Progenitor cell of endocrine pancreas (in vitro differentiated cells): Measurements from ENCODE around the gene BATF. TPM values are rescaled to one million over a fixed set of nuclear protein-coding genes. Genes with fewer than 3 reads are reported as not detected.

Experiments used
- DNase-seq: peaks from one replicate; pipeline ENCODE4 v3.0.0; 2021; ENCODE audit warnings: low spot score; ENCODE audit not compliant: unreplicated experiment
- H3K27ac Mint-ChIP-seq: 2 replicates; pipeline ENCODE4 v1.8.0; 2021; ENCODE audit warnings: mild to moderate bottlenecking, moderate library complexity, mixed read lengths
- H3K27me3 Mint-ChIP-seq: 2 replicates; pipeline ENCODE4 v1.8.0; 2021; ENCODE audit warnings: mixed read lengths
- H3K36me3 Mint-ChIP-seq: 2 replicates; pipeline ENCODE4 v1.8.0; 2022; ENCODE audit warnings: mixed read lengths; ENCODE audit not compliant: insufficient read depth
- H3K4me1 Mint-ChIP-seq: 2 replicates; pipeline ENCODE4 v1.8.0; 2021; ENCODE audit warnings: low read depth, mixed read lengths
- H3K4me3 Mint-ChIP-seq: 2 replicates; pipeline ENCODE4 v1.8.0; 2021; ENCODE audit warnings: low read depth, mild to moderate bottlenecking, moderate library complexity, mixed read lengths
- H3K9me3 Mint-ChIP-seq: 2 replicates; pipeline ENCODE4 v1.8.0; 2021; ENCODE audit warnings: low read depth, mixed read lengths
- CTCF ChIP-seq: fragments of 200-600 bp; sonication (generic); IDR thresholded peaks from one replicate; pipeline ENCODE4 v1.5.0; 2021; ENCODE audit warnings: antibody characterized with exemption, mild to moderate bottlenecking; ENCODE audit not compliant: unreplicated experiment
- total RNA-seq: library from RNA; stranded (reverse); gene quantifications from 2 replicates; pipeline ENCODE4 v1.2.1, GENCODE V29; 2021

BATF gene
- total RNA-seq, 1 donor from 2014 or later, result not detected

GRCh38 chr14:75491376-75491978 is 30.8 kb upstream of the BATF start:
- H3K4me3 Mint-ChIP-seq, result no peak overlapping the region
- DNase-seq, result no peak
- TF ChIP-seq CTCF, result no peak

GRCh38 chr14:75492832-75493591 is 29.3 kb upstream of the BATF start:
- Mint-ChIP-seq H3K9me3 (no peaks in the 10 kb centered on the region), H3K27me3 (peaks cover 2% of the 10 kb centered on the region), H3K4me1 (no peaks in the 10 kb centered on the region), H3K36me3 (no peaks in the 10 kb centered on the region), H3K27ac (no peak overlapping the region), H3K4me3 (no peak overlapping the region)
- TF ChIP-seq CTCF, result no peak
- DNase-seq, result no peak

More at GRCh38 chr14:75491376-75491978, 30.8 kb upstream of the BATF start:
- Mint-ChIP-seq H3K9me3 (no peaks in the 10 kb centered on the region), H3K27me3 (peaks cover 7% of the 10 kb centered on the region), H3K27ac (no peak overlapping the region), H3K36me3 (no peaks in the 10 kb centered on the region), H3K4me1 (no peaks in the 10 kb centered on the region)

GRCh38 chr14:75493592-75494087 is 28.6 kb upstream of the BATF start:
- Mint-ChIP-seq H3K4me1 (no peaks in the 10 kb centered on the region), H3K27ac (no peak overlapping the region), H3K9me3 (no peaks in the 10 kb centered on the region), H3K36me3 (no peaks in the 10 kb centered on the region), H3K4me3 (no peak overlapping the region), H3K27me3 (peaks cover 2% of the 10 kb centered on the region)
- no peak for TF ChIP-seq CTCF
- no peak for DNase-seq

- Mint-ChIP-seq H3K36me3 (no peaks in the 10 kb centered on the region), H3K9me3 (no peaks in the 10 kb centered on the region), H3K4me1 (no peaks in the 10 kb centered on the region)
These were observed 27.4 kb upstream of the BATF start for GRCh38 chr14:75494896-75495295.

More at GRCh38 chr14:75494896-75495295, 27.4 kb upstream of the BATF start:
- no peak for TF ChIP-seq CTCF
- Mint-ChIP-seq H3K27me3 (no peaks in the 10 kb centered on the region), H3K4me3 (no peak overlapping the region), H3K27ac (no peak overlapping the region)
- DNase-seq, result no peak
